ENCODE data around the gene CCN6. TPM values are rescaled to one million over a fixed set of nuclear protein-coding genes. Genes with fewer than 3 reads are reported as not detected.

The CCN6 gene
- total RNA-seq, 2 experiments from 2014 or later, result not detected

DNA sequence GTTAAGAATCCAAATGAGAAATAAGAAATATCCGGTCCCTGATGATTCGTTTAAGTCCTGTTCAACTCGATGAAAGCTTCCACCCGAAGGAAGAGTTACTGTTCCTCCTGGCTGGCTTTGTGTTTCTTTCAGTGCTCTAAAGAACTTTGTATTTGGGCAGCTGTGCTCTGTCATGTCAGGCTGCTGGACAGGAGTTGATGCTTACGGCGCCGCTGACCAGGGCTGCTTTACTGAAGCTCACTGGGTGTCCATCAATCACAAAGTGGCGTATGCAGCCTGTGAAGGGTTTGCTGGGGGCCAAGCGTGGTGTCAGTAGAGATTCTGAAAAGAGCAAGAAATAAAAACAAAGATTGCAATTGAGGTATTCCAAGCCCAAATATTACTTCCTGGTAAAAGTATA, 55.4 kb downstream of the CCN6 start:
- Mint-ChIP-seq H3K4me1 (no peaks in the 10 kb centered on the region), H3K4me3 (no peak overlapping the region), H3K27me3 (peaks cover 22% of the 10 kb centered on the region), H3K9me3 (no peaks in the 10 kb centered on the region), H3K36me3 (ENCODE audit: low read depth) (no peaks in the 10 kb centered on the region), H3K27ac (no peak overlapping the region)
- CTCF ChIA-PET, result no interaction called here
- DNase-seq, result no peak
- POLR2A ChIA-PET, result no interaction called here

DNA sequence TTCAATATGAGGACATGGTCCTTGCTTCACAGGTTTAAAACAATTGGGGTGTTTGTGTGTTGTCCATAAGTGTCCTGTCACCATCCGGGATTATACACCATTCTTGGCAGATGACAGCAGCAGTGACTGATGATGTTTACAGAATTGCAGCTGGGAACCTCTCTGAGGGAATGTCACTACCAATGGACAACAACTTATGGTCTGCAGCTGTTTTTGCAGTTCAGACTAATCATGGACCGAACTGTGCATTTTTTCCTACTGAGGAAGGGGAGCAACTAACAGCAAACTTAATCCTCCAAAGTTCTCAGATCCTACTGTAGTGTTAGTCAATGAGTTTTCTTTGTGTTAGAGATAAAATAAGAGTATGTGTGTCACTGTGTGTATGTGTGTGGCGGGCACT, 59.5 kb downstream of the CCN6 start:
- H3K27me3 Mint-ChIP-seq, result peaks cover 20% of the 10 kb centered on the region
- CTCF ChIA-PET, result interaction anchor here (0.9 kb wide), 1 partner anchor 44 kb away, joined by 3 read pairs; no protein-coding TSS in a partner anchor

DNA sequence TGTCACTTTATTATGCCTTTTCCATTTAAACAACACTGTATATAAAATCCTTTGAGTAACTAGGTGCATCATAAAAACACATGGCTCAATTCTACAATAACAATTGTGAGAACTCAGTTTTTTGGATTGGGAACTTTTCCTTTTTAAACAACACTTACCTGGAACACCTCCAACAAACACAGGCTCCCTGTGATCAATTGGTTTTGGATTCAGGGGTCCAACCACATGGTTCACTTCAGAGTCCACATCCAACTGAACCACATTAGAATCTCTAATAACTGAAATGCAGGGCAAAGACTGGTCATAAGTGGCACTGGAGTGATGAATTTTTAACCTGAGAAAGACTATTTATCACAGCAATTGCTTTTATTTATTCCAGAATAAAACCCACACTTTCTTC, 60.0 kb downstream of the CCN6 start:
- ChIA-PET POLR2A (no interaction called here), CTCF (no interaction called here)
- Mint-ChIP-seq H3K27me3 (peaks cover 20% of the 10 kb centered on the region), H3K9me3 (no peaks in the 10 kb centered on the region), H3K4me3 (no peak overlapping the region), H3K4me1 (peaks cover 16% of the 10 kb centered on the region), H3K36me3 (ENCODE audit: low read depth) (no peaks in the 10 kb centered on the region), H3K27ac (no peak overlapping the region)
- no peak for DNase-seq

More for the DNA sequence above, 59.5 kb downstream of the CCN6 start:
- Mint-ChIP-seq H3K4me1 (peaks cover 16% of the 10 kb centered on the region), H3K9me3 (no peaks in the 10 kb centered on the region), H3K36me3 (ENCODE audit: low read depth) (no peaks in the 10 kb centered on the region), H3K27ac (no peak overlapping the region), H3K4me3 (no peak overlapping the region)
- POLR2A ChIA-PET, result no interaction called here
- DNase-seq, result no peak

DNA sequence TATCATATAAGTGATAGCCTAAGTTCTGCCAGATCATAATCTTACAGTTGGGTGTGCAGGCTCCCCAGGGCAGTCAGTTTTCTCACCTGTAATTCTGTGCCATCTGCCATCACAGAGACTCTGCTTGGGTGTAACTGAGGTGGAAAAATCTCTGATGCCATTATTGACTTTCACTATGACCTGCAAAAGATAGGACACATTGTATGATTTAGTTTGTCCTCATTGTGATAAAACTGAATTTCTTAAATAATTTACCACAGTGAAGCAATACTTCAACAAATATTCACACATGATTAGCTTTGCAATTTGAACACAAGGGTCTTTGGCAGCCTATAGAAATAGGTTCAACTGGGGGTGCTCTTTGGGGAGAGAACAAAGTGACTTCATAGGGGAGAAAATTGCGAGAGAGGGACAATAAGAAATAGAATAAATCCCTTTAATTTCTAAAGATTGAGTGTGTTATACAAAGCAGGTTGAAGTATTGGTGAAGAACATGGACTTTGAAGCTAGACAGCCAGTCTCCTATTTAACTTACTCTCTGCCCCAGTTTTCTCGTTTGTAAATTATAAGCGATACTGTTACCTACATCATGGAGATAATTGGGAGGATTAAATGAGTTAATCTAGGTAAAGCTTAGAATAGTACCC, 60.8 kb downstream of the CCN6 start:
- Mint-ChIP-seq H3K27ac (no peak overlapping the region), H3K4me3 (no peak overlapping the region), H3K4me1 (peaks cover 16% of the 10 kb centered on the region), H3K9me3 (no peaks in the 10 kb centered on the region), H3K27me3 (peaks cover 19% of the 10 kb centered on the region), H3K36me3 (ENCODE audit: low read depth) (no peaks in the 10 kb centered on the region)
- no peak for DNase-seq
- POLR2A ChIA-PET, result no interaction called here
- CTCF ChIA-PET, result interaction anchor here (0.9 kb wide), 1 partner anchor 8 kb away, joined by 4 read pairs; no protein-coding TSS in a partner anchor

DNA sequence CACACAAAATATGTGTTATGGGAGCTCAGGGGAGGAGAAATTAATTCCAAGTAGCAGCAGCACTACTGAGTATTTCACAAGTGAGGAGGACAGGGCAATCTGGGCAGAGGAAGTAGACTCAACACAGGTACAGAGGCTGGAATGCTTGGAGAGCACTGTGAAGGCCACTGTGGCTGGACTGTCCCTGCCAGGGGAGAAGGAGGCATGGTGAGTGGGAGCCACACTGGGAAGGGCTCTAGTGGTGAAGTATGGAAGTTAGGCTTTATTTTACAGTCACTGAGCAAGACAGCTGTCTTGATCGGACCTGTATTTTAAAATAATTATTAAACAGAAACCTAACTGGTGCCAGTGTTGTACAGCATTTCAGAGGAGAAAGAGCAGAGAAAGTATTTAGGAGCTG, 62.3 kb downstream of the CCN6 start:
- Mint-ChIP-seq H3K4me3 (no peak overlapping the region), H3K27ac (no peak overlapping the region), H3K36me3 (ENCODE audit: low read depth) (no peaks in the 10 kb centered on the region), H3K4me1 (peaks cover 16% of the 10 kb centered on the region), H3K27me3 (peaks cover 19% of the 10 kb centered on the region), H3K9me3 (no peaks in the 10 kb centered on the region)
- no peak for DNase-seq
- POLR2A ChIA-PET, result no interaction called here
- CTCF ChIA-PET, result no interaction called here

DNA sequence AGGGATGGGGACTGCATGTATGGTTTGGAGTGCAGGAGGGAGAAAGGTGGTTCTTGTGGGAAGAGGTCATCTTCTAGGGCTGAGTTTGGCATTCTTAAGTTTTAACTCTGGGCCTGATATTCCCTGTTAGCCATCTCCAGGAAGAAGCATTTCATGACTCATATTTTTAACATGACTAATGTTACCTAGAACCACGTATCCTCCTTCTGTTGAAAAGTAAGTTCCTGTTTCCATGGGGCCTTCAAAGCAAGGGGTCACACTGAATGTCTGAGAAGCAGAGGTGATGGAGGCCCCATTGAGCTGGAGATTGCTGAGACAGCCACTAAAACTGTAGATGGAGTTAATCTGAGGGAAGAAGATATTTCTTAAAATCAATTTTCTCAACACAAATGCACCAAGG, 63.6 kb downstream of the CCN6 start:
- Mint-ChIP-seq H3K27ac (no peak overlapping the region), H3K4me3 (no peak overlapping the region), H3K4me1 (peaks cover 16% of the 10 kb centered on the region), H3K36me3 (ENCODE audit: low read depth) (no peaks in the 10 kb centered on the region), H3K9me3 (no peaks in the 10 kb centered on the region), H3K27me3 (peaks cover 14% of the 10 kb centered on the region)
- ChIA-PET POLR2A (interaction anchor here (0.7 kb wide), 1 partner anchor 35 kb away, joined by 3 read pairs; no protein-coding TSS in a partner anchor), CTCF (no interaction called here)
- DNase-seq, result no peak

DNA sequence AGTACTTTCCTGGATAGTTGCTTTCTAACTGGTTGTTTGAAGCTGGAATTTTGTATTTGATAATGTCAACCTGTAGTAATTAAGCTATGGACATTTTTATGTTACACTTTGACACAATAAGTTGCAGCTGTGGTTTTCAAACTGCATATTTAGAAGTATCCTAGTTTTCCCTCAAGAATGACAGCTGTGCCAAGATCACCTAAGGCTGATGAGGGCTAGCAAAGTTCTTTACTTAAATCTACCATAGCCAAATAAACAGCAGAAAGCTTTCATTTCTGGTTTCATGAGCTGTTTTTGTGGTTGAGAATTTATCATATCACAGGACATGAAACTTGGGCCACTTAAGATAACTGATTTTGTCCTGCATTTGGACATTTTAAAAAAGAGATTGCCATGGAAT, 64.1 kb downstream of the CCN6 start:
- Mint-ChIP-seq H3K27me3 (peaks cover 14% of the 10 kb centered on the region), H3K36me3 (ENCODE audit: low read depth) (no peaks in the 10 kb centered on the region), H3K4me1 (peaks cover 16% of the 10 kb centered on the region), H3K27ac (no peak overlapping the region), H3K4me3 (no peak overlapping the region), H3K9me3 (no peaks in the 10 kb centered on the region)
- no peak for DNase-seq
- ChIA-PET POLR2A (interaction anchor here (0.7 kb wide), 1 partner anchor 35 kb away, joined by 3 read pairs; no protein-coding TSS in a partner anchor), CTCF (no interaction called here)

Other genes starting within 250 kb of the CCN6 start
- gene FYN, start 180.7 kb upstream of the CCN6 start, total RNA-seq, result 100 to 1,000 TPM; 179 to 225 TPM
- gene TUBE1, start 33.4 kb downstream of the CCN6 start, total RNA-seq, result 10 to 100 TPM; 14.9 to 18.9 TPM
- 1 to 10 TPM; 1.5 to 2.2 TPM for gene FAM229B, start 33.5 kb downstream of the CCN6 start, total RNA-seq
- not detected for gene LAMA4, start 200.5 kb downstream of the CCN6 start, total RNA-seq

Data from activated CD4-positive, alpha-beta T cell treated with anti-CD3 and anti-CD28 coated beads, Interleukin-2, amount 10 ng/mL, durations not matched to agents 7 days and 5 days (primary cell).